GM18861 (cell line): ENCODE results near the gene SIK3.

ENCODE experiments used
- ATAC-seq: cut with Tn5 transposase; IDR thresholded peaks from one replicate; pipeline ENCODE4 v1.9.1; 2021; ENCODE audit not compliant: unreplicated experiment

The SIK3 gene

DNA sequence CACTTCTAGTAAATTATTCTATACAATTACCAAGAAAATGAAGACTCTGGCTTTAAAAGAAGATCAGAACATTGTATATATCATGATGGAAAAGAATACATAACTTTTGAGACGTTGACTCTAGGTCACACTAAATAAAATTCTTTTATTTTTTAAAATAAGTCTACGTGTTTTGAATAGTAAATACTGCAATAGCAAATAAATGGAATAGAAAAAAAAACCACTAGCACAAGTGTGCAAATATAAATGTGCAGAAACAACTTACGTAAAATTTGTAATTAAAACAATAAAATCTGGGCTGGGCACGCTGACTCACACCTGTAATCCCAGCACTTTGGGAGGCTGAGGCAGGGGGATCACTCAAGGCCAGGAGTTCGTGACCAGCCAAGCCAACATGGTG, 17.9 kb downstream of the SIK3 start:
- no peak for ATAC-seq

DNA sequence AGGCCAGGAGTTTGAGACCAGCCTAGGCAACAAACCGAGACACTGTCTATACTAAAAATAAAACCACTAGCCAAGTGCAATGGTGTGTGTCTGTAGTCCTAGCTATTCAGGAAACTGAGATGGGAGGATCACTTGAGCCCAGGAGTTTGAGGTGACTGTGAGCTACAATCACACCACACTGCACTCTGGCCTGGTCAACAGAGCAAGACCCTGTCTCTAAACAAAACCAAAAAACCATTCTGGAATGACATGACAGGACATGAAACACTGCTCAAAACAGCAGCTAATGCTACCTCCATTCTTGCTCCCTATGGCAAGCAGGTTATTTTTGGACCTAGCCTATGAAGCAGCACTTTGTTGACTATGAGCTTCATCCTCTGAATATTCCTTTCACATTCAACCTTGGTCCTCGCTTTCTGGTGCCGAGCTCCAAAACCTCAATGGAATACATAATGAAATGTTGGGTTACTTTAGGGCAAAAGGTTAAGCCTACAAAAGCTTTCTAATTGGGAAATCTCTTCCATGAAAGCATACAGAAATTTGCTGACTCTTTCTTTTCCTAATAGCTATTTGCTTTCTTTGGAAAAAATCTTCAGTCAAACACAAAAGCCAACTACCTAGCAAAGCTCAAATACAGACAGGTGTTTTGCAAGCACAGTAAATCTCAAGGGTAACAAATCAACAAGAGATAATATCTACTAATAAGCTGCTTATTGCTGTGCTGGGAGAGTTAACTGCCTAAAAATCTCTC, 21.1 kb downstream of the SIK3 start:
- no peak for ATAC-seq

DNA sequence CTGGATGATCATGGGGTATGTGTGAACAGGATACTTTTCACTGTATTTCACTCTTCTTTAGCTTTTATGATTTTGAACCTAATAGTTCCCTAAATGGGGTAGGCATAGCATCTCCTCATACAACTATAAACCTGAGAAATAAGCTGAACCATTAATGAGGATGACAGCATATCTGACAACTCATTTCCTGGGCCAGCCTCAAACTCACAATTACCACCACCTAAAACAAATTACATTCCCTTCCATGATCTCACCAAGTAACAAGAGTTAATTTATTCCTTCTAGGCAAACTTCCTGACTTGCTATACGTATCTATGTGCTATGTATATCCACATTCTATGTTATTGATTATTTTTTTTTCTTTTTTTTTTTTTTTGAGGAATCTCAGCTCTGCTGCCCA, 23.0 kb downstream of the SIK3 start:
- ATAC-seq: no peak

- no peak for ATAC-seq
Observed at GRCh38 chr11:117074119-117074518, 24.1 kb downstream of the SIK3 start.

DNA sequence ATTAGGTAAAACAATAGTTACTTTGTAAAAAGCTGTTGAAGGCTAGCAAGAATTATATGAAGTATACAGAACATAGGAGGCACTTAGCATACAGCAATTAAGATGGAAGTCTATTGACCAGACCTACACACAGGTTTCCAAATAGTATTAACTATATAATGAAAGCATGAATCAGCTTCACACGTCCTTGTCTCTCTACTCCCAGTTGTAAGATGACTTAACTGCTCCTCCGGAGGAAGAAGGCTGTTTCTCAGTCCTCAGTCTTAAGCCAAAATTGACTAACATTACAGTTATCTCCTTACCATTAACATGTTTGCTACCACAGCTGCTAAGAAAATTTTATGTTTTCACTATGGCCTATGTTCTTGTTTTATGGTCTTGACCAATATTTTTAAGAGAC, 24.7 kb downstream of the SIK3 start:
- ATAC-seq: no peak

DNA sequence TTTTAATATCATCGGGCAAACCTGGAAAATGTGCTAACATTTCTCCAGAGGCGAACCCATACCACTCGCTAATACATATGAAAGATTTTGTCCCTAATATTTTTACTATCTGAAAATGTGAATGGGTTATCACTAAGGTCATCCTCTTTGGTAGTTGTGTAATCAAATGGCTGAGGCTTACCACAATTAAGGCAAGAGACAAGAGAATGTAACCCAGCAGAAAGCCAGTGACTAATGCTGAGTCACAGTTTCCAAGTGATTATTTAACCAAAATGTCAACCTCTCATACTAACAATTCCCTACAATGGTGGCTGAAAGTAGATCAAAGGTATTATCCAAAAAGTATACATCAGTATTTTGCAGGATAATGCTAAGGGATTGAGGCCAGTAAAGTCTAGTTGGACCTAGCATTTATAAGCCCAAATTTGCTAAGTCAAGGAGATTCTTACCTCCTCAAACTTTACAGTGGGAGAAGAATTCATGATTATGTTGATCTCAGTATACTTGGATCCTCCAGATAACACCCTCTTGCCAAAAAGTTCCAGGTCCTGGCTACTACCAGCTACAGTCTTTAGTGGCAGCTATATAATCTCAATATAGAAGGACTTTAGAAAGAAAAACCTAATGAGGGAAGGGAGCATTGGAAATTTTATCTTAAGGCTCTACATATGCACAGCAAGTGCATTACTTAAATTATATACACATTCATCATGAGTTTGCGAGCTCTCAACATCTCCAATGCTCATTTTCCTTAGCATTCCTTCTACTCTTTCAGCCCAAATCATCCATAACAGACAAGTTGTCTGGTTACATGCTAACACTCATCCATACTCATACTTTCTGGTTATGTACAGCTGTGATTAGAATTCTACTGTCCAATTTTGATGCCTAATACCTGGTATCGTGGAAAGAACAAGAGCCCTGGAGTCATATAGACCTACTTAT, 25.4 kb downstream of the SIK3 start:
- ATAC-seq: peak; percentile 46

DNA sequence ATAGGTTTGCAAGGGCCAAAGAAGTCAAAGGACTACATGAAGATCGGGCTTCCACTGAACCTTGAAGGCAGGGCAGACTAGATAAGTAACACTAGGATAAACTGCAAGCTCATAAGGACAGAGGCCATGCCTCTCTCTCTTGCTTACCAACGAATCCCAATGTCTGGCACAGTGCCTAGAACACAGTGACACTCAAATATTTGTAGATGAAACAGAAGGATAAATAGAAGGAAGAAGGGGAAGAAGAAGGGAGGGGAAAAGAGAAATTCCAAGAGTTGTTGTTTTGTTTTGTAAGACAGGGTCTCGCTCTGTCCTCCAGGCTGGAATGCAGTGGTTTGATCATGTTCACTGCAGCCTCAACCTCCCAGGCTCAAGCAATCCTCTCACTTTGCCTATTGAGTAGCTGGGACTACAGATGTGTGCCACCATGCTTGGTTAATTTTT, 26.9 kb downstream of the SIK3 start:
- no peak for ATAC-seq

DNA sequence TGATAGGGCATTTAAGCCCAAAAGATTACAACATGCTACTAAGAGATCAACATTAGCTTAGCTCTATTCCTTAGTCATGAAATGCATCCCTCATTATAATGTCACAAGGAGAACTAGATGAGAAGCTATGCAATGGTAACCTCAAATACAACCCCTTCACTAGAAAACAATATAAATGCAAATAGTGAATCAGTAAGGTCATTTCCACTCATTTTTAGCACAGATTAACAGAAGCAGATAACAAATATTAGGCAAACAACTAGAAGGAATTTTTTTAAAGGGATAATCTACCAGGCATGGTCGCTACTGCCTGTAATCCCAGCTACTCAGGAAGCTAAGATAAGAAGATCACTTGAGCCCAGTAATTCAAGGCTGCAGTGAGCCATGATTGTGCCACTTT, 28.2 kb downstream of the SIK3 start:
- ATAC-seq: no peak

GRCh38 chr11:117068303-117068860, 29.8 kb downstream of the SIK3 start:
- no peak for ATAC-seq

DNA sequence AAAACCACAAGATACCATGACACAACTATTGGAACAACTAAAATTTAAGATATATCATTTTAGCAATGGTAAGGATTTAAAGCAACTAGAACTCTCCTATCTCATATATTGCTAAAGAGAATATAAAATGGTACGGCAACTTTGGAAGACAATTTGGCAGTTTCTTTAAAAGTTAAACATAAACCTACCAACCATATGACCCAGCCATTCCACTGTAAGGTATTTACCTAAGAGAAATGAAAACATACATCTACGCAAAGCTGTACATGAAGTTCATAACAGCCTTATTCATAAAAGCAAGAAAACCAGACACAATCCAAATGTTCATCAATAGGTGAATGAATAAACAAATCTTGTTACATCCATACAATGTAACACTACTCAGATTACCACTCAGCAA, 31.3 kb downstream of the SIK3 start:
- ATAC-seq: no peak

DNA sequence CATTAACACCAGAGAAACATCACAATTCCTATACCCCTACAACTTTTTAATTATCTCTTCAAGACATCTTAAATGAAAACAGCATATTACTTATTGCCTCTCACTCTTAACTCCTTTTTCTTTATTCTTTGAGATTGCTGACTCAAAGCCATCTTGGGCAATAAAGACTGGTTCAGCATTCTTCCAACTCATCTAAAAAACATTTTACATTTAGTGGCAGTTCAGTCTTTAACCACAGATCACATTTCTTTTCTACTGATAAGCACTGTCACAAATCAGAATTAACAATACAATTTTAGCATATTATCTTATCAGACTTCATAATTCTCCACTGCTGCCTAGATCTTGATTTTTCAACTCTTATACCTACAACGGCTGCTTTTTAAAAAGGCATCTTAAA, 34.0 kb downstream of the SIK3 start:
- no peak for ATAC-seq

- no peak for ATAC-seq
Observed at GRCh38 chr11:117062498-117062897, 35.7 kb downstream of the SIK3 start.

DNA sequence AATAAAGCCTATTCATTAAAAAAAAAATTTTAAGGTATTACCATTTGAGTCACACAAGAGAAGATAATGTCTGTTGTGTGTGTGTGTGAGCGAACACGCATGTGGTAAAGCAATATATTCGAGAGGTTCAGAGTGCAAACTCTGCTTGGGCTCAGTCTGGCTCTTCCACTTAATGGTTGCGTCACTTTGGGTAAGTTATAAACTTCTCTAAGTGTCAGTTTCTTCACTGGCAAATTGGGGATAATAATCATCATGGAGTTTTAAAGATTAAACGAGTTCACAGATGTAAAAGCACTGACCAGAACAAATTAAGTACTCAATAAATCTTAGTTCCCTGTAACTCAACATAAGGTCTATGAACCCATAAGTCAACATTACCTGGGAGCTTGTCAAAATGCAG, 37.0 kb downstream of the SIK3 start:
- no peak for ATAC-seq

DNA sequence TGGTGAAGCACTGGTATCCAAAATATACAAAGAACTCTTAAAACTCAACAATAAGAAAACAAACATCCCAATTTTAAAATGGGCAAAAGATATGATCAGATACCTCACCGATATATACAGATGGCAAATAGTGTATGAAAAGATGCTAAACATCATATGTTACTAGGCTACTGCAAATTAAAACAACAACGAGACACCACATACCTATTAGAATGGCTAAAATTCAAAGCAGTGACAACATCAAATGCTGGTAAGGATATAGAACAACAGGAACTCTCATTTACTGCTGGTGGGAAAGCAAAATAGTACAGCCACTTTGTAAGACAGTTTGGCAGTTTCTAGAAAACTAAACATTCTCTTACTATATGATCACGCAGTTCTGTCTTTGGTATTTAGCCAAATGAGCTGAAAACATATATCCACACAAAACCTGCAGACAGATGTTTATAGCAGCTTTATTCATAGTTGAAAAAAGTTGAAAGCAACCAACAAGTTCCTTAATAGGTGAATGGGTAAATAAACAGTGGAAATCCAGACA, 38.5 kb downstream of the SIK3 start:
- no peak for ATAC-seq

DNA sequence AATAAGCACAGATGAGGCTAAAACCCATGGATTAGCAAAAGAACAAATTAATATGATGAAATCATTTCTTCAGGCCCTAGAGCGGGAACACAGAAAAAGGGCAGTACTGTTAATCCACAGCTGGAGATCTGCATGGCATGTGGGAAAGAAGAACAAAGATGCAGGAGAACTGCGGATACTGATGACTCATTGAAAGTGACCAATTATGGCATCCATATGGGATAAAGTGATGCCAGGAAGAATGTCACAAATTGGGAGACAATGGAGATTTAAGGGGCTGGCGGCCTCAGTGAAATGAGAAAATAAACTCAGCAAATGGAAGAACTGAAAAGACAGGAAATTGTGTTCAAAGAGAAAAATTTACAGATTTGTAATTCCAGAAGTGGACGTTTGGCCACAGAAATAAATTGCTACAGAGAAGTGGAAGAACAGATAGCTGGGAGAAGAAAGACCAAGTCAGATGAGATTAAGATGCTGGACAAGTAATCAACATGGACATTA, 39.4 kb downstream of the SIK3 start:
- no peak for ATAC-seq

DNA sequence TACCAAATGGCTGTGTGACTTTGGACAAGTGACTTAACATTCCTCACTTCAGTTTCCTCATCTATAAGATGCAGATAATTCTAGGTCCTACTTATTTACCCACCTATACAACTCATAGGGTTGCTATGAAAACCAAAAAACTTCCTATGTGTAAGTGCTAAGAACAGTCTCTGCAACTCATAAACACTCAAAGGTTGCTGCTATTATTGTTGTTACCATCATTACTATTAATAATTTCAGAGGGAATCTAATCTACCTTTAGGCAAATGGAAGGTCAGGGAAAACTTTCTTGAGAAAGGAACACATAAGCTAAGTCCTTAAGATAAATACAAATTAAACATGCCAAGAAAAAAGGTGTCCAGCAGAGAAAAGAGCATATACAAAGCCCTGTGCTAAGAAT, 40.5 kb downstream of the SIK3 start:
- ATAC-seq: no peak

GRCh38 chr11:117057317-117057716, 40.9 kb downstream of the SIK3 start:
- no peak for ATAC-seq

- no peak for ATAC-seq
Observed at GRCh38 chr11:117055469-117055868, 42.8 kb downstream of the SIK3 start.

GRCh38 chr11:117054382-117054781, 43.8 kb downstream of the SIK3 start:
- no peak for ATAC-seq

DNA sequence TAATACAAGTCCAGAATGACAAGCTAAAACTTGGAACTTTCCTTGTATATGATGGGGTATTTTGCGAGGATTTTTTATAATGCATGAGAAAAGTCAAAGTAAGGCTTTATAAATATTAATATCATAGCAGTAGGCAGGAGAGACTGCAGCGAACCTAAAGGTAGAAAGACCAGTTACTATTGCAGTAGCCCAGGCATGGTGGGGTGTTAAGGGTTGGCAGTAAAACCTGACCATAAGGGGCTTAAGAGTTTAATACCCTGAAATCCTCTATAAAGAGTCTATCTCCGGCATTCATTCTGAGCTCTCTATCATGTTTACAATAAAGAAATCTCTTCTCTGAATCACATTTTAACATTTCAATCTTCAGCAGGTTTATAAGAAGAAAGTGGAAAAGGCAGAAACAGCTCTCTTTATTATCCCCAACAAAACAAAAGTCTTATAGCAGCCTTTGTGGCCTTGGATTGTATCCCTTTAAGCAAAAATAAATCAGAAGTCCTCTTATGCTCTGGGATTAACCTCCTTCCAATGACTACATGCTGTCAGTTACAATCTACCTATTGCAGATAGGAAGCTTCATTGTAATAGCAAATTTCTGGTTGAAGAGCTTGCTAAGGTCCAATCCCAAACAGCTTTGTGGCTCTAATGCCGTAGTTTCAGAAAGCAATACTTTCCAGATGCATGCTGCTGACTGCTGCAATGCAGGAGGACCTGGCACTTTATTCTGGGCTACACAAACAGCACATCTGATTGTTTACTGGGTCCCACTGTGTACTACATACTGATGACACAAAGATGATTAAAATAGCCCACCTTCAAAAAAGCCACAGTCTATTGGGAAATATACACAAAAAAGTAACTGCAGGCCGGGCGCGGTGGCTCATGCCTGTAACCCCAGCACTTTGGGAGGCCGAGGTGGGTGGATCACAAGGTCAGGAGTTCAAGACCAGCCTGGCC, 45.8 kb downstream of the SIK3 start:
- ATAC-seq: no peak
